Activated effector memory CD4-positive, alpha-beta T cell treated with anti-CD3 and anti-CD28 coated beads, Interleukin-2, amount 50 U/mL, for 16 hours (primary cell): ENCODE measurements around the gene C13orf42.

Source experiments
- DNase-seq: peaks from one replicate; pipeline ENCODE4 v3.0.0-alpha.2; 2020

The C13orf42 gene

GRCh38 chr13:51064753-51065152 lies 46.3 kb downstream of the C13orf42 start:
- no peak for DNase-seq

DNA sequence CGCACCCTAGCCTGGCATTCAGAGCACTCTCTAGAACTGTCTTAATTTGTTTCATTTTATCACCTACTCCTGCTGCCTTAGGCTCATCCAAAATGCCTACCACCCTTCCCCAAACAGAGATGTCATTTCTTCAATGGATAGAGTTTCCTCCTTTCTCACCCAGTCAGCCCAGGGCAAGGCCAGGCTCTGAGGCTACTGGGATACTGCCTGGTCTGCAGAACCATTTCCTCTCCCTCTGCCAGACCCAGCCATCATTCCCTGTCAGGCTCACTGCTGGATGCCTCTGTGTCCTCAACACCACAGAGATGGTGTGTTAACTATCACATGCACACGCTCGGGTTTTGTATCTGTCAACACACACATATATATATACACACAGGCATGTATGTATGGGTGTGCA lies 47.2 kb downstream of the C13orf42 start:
- DNase-seq, result no peak

GRCh38 chr13:51058461-51059167 lies 52.5 kb downstream of the C13orf42 start:
- no peak for DNase-seq

- no peak for DNase-seq
Measured at GRCh38 chr13:51057906-51058305, 53.2 kb downstream of the C13orf42 start.

GRCh38 chr13:51057001-51057400 lies 54.1 kb downstream of the C13orf42 start:
- DNase-seq, result no peak

DNA sequence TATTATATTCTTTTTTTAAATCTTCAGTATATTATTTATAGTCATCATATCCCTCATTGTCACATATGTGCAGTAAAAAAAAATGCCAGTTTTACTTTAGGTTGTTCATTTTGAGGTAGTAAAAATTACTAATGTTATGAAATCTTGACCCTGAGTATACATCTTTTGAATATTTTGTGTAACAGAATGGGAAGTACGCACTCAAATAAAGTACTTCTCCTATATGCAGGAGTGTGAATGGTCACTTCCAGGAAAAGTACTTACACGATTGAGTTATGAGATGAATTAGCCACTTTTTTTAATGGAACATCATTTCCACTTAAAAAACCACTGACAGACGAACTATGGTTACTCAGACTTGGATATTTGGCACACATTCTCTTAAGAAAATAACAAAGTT lies 58.5 kb downstream of the C13orf42 start:
- DNase-seq, result no peak

DNA sequence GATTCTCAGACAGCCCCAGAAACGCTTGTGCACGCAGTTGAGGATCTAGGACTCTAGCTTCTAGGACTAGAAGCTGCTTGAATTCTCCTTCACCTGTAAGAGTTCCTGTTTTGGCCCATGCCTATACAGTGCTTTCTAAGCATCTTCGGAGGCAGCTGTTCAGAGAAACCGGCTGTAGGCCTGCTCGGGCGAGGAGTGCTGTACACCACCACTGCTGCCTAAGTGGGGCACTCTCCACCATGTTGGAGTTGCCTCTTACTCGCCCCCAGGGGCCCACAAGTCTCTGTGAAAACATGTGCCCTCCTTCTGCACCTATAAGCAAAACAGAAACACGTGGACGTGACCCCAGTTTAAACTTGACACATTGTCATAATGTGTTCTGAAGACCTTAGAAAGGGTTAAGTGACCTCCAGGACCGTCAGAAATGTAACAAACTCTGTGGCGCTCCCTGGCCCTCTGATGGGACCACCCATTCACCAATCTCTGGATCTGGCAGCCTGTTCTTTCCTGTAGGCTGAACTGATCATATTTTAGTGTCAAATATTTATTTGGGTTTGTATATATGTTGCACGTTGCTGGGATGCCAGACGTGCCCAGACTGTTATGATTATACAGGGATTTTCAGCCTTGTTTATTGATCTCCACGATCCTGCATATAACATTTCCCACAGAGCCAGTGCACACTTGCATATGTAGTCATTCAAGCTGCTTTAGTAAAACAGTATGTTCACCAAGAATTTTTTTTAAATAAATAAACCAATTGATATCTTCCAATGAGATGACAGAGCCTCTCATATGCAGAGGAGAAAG lies 60.8 kb downstream of the C13orf42 start:
- DNase-seq, result no peak

GRCh38 chr13:51048616-51049015 lies 62.5 kb downstream of the C13orf42 start:
- no peak for DNase-seq

- DNase-seq, result no peak
Measured at GRCh38 chr13:51048166-51048461, 63.0 kb downstream of the C13orf42 start.

DNA sequence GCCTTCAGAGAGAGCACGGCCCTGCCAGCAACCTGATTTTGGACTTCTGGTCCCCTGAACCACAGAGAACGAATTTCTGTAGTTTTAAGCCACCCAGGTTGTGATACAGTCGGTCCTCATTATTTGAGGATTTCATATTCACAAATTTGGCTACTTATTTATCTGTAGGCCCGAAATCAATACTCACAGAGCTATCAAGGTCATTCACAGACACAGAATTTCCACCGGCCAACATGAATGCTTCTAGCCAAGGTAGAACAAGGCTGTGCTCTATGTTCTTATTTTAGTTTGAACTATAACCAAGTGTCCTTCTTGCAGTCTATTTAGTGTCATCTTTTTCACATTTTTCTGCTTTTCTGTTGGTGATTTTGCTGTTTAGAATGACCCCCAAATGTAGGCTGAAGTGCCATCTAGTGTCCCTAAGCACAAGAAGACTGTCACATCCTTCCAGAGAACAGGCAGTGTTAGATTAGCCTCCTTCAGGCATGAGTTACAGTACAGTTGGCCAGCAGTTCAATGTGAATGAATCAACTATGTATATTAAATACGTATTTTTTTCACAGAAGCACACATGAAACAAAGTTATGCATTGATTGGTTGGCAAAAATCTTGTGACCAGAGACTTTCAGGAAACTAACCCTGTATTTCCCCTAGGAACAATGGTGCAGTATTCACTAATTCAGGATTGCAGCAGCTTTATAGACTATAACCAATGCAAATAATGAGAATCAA lies 63.5 kb downstream of the C13orf42 start:
- DNase-seq, result no peak

- DNase-seq, result no peak
Measured at GRCh38 chr13:51045451-51045850, 65.6 kb downstream of the C13orf42 start.

DNA sequence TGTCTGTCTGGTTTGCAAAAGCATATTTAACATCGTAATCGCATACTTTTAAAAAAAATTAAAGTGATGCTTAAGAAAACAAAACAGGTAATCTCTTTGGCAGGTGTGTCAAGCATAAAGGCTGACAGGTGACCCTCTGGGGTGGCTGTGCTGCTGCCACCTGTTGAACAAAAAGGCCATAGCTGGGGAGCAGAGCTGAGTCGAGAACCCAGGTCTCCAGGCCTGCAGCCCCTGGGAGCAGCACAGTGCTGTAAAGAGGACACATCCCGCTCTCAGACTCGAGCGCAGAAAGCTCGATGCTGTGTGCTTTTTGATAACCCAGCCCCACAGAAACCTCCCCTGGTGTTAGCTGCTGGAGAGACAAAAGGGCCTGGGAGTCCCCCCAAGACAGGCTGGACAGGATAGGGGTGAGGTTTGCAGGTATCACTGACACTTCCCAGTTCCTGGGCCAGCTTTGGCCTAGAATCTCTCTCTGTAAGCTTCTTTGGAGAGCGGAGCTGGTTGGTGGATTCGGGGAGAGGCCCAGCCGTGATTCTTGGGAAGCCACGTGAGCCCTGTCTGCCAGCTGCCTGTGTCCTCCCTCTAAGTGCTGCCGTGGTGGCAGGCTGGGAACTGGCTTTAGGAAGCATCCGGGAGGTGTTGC lies 66.9 kb downstream of the C13orf42 start:
- DNase-seq, result no peak

GRCh38 chr13:51043310-51043709 lies 67.8 kb downstream of the C13orf42 start:
- no peak for DNase-seq

DNA sequence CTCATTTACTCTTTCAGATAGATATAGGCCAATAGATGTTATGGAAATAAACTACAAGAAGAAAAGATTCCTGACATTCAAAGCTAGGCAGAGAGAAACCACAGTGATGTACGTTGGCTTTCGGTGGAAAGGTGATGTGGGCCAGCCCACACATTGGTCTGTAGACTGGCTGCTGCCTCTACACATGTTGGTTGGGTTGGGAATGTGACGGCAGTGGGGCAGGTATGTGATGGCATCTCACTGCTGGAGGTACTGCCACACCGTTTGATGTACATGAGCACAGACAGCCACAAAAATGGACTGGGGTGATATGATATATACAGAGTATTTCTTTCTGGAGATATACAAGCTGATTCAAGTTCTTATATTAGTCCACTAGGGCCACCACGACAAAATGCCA lies 69.4 kb downstream of the C13orf42 start:
- no peak for DNase-seq

DNA sequence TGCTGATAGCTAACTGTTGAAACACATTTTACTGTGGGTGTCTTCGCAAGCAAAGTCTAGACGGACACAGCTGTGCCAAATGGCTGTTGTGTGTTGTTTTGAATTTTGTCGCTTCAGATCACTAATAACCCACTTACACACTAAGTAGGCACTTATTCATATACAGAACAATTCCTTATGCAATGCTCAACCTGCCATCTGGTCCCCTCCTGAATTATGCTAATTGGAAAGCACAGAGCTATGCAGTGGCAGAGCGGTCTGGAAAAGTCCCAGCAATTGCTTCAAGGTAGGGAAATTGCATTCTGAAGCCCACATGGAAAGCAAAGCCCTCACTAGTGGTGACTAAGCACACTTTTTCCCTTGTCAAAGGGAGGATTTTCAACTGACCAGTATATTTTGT lies 69.9 kb downstream of the C13orf42 start:
- DNase-seq, result no peak

DNA sequence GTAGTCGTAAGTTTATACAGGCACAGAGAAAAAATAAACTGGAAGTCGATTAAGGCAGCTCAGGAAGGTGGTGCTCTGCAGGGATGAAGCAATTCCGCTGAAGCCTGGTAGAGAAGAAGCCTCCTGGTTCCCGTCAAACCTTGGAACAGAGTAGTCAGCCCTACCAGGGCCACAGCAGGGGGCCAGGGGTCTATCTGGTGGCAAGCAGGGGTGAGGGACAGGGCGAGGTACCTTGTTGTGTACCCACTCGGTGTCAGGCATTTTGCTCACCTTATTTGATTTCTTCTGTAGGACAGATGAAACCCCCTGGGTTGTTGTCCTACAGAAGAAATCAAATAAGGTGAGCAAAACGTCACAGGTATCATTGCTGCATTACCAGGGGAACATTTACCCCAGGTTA lies 70.6 kb downstream of the C13orf42 start:
- DNase-seq, result no peak

GRCh38 chr13:51036418-51036817 lies 74.7 kb downstream of the C13orf42 start:
- DNase-seq, result no peak

- DNase-seq, result no peak
Measured at GRCh38 chr13:51035978-51036377, 75.1 kb downstream of the C13orf42 start.

- DNase-seq, result no peak
Measured at GRCh38 chr13:51035469-51035868, 75.6 kb downstream of the C13orf42 start.

DNA sequence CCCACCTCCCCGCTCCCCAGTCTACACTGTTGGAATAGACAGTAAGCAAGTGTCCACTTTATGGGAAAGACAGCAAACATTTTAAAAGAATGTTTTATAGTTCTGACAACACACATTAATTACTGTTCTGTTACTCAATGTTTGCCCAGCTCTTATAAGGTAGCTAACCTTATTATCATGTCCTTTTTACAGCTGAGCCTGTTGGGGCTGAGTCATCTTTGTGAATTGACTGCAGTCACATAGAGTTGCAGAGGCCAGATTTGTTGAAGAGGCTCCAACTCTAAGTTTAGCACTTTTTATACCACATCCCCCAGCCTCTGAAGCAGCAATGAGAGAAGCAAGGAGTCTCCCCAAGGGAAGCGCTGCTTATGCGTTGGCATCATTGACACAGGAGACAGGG lies 76.2 kb downstream of the C13orf42 start:
- no peak for DNase-seq

DNA sequence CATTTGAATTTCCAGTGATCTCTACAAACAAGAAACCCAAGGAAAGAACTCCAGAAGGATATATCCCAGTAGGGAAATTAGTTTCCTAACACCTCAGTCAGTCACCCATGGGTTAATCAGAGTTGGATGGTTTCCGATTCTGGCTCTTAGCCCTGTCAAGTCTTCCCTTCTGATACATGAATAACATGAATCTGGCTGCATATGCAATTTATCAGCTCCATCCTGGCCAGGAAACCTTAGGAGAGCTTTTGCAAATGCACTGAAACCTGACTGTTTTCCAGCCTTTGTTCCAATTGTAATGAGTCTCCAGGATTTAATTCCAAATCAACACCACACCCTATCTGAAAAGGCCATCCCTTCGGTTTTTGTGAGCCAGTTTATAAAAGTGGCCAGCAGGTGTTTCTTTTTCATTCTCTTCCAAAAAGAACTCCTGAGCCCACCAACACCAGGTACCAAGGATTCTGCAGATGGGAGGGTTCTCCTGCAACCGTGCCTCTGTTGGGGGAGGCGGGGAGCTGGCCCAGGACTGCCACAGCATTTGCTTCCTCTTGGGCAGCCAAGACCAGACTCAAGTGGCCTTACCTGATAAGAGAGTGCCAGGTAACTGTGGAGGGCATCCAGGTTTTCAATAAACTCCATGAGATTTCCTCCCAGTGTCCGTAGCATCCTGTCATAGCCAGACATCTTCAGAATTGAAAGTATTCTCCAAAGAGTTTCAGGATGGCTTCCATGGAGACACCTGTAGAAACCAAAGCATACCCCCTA lies 77.5 kb downstream of the C13orf42 start:
- DNase-seq, result no peak

- no peak for DNase-seq
Measured at GRCh38 chr13:51032831-51033230, 78.2 kb downstream of the C13orf42 start.
